A673 (cell line): ENCODE measurements around the gene NUBPL. TPM values are rescaled to one million over a fixed set of nuclear protein-coding genes. Genes with fewer than 3 reads are reported as not detected.

Experiments
- BruUV-seq: library from RNA; stranded (reverse); fragments of 400-500 nt; replicated peaks from 2 replicates; lab custom pipeline; 2021; lab: Mats Ljungman, UMichigan
- CTCF ChIA-PET: fragments of 300-600 bp; sonication (Branson Sonifier 250); formaldehyde crosslinking; loops from one replicate; lab custom pipeline; 2022; ENCODE audit warnings: antibody characterized with exemption; lab: Charles Lee
- POLR2A ChIA-PET: fragments of 300-600 bp; sonication (Branson Sonifier 250); formaldehyde crosslinking; loops from one replicate; lab custom pipeline; 2022; ENCODE audit warnings: antibody characterized with exemption; ENCODE audit not compliant: low non-redundant PET; lab: Charles Lee
- DNase-seq: peaks from one replicate; pipeline ENCODE4 v3.0.0-alpha.2; 2015; ENCODE audit warnings: low spot score
- H3K27ac ChIP-seq: fragments of 200-600 bp; sonication (generic); 2 replicates; pipeline ENCODE4 v1.5.1; 2016; ENCODE audit warnings: mixed run types, low read depth, mild to moderate bottlenecking, mixed read lengths, antibody characterized with exemption, low read length; ENCODE audit not compliant: poor library complexity, severe bottlenecking
- H3K27me3 ChIP-seq: fragments of 200-600 bp; sonication (generic); replicated peaks from 2 replicates; pipeline ENCODE4 v1.6.1; 2017; ENCODE audit warnings: mixed run types, low read depth, mild to moderate bottlenecking, mixed read lengths, antibody characterized with exemption, low read length; ENCODE audit not compliant: insufficient read depth, poor library complexity
- H3K36me3 ChIP-seq: fragments of 200-600 bp; sonication (generic); 2 replicates; pipeline ENCODE4 v1.6.1; 2016; ENCODE audit warnings: mixed run types, mild to moderate bottlenecking, mixed read lengths, antibody characterized with exemption, low read length; ENCODE audit not compliant: insufficient read depth, poor library complexity, severe bottlenecking
- H3K4me1 ChIP-seq: fragments of 200-600 bp; sonication (generic); 2 replicates; pipeline ENCODE4 v1.6.1; 2017; ENCODE audit warnings: mixed run types, mild to moderate bottlenecking, mixed read lengths, antibody characterized with exemption, low read length; ENCODE audit not compliant: insufficient read depth, poor library complexity, severe bottlenecking
- H3K4me3 ChIP-seq: fragments of 200-600 bp; sonication (generic); 2 replicates; pipeline ENCODE4 v1.5.1; 2016; ENCODE audit warnings: low read depth, mixed run types, mild to moderate bottlenecking, mixed read lengths, low read length; ENCODE audit not compliant: poor library complexity, severe bottlenecking
- H3K9me3 ChIP-seq: fragments of 200-600 bp; sonication (generic); 2 replicates; pipeline ENCODE4 v1.6.1; 2016; ENCODE audit warnings: mixed run types, low read depth, mild to moderate bottlenecking, mixed read lengths, antibody characterized with exemption, low read length; ENCODE audit not compliant: poor library complexity, severe bottlenecking
- CTCF ChIP-seq: fragments of 300-800, 200-600 bp; sonication (generic); conservative IDR thresholded peaks from 2 replicates; pipeline ENCODE4 v1.5.1; 2017; ENCODE audit warnings: low read depth, mild to moderate bottlenecking, antibody characterized with exemption, low read length, moderate library complexity, mixed read lengths
- EZH2 ChIP-seq: fragments of 200-600 bp; sonication (generic); IDR thresholded peaks from 2 replicates; pipeline ENCODE4 v1.6.1; 2017; ENCODE audit warnings: borderline replicate concordance, low read depth, mild to moderate bottlenecking, mixed read lengths, antibody characterized with exemption, low read length; ENCODE audit not compliant: poor library complexity, severe bottlenecking
- intact Hi-C: fragments of 100-400 bp; cut with micrococcal nuclease; formaldehyde crosslinking; loops from one replicate; pipeline ENCODE4 v1.10.0; 2022; ENCODE audit not compliant: unreplicated experiment
- total RNA-seq: library from RNA; stranded (reverse); gene quantifications from 2 replicates; pipeline ENCODE4 v1.2.3, GENCODE V29; 2021

The NUBPL gene
- total RNA-seq, 1 experiment from 2014 or later: 15.5 TPM

- no TSS peak for BruUV-seq
- no peaks in the 10 kb centered on the region for H3K9me3 ChIP-seq
- TF ChIP-seq CTCF (no peak), EZH2 (no peak)
- H3K36me3 ChIP-seq: no peaks in the 10 kb centered on the region
- no peaks in the 10 kb centered on the region for H3K27me3 ChIP-seq
- ChIA-PET CTCF (no interaction called here), POLR2A (no interaction called here)
- intact Hi-C loops: no loop called here
- H3K4me1 ChIP-seq: no peaks in the 10 kb centered on the region
- no peak for DNase-seq
- no peak overlapping the region for H3K4me3 ChIP-seq
- H3K27ac ChIP-seq: no peak overlapping the region
Observed at GRCh38 chr14:31768355-31768754, 207.2 kb downstream of the NUBPL start.

DNA sequence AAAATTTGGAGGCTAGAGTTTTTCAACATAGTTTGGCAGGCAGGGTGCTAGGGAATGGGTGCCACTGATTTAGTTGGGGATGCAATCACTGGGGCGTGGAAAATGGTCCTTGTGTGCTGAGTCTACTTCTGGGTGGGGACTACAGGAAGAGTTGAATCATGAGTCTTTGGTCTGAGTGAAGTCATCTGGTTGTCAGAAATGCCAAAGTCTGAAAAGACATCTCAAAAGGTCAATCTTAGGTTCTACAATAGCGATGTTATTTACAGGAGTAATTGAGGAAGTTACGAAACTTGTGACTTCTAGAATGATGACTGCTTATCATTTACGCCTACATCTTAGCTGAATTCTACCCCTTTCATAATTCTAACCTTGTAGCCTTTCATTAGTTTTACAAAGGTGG, 209.1 kb downstream of the NUBPL start:
- ChIA-PET CTCF (interaction anchor here (0.6 kb wide), 1 partner anchor 859 kb away, joined by 5 read pairs; no protein-coding TSS in a partner anchor), POLR2A (no interaction called here)
- intact Hi-C loops: no loop called here
- Histone ChIP-seq H3K27me3 (no peaks in the 10 kb centered on the region), H3K27ac (no peak overlapping the region), H3K4me3 (no peak overlapping the region), H3K4me1 (no peaks in the 10 kb centered on the region), H3K9me3 (no peaks in the 10 kb centered on the region), H3K36me3 (no peaks in the 10 kb centered on the region)
- BruUV-seq: no TSS peak
- no peak for DNase-seq
- TF ChIP-seq EZH2: no peak
- TF ChIP-seq CTCF: no peak

GRCh38 chr14:31774567-31774966, 213.4 kb downstream of the NUBPL start:
- no peak for DNase-seq
- no TSS peak for BruUV-seq
- intact Hi-C loops: no loop called here

More at GRCh38 chr14:31774567-31774966, 213.4 kb downstream of the NUBPL start:
- H3K27me3 ChIP-seq: no peaks in the 10 kb centered on the region
- POLR2A ChIA-PET: no interaction called here
- no peak overlapping the region for H3K4me3 ChIP-seq
- H3K9me3 ChIP-seq: no peaks in the 10 kb centered on the region
- H3K36me3 ChIP-seq: no peaks in the 10 kb centered on the region
- CTCF ChIA-PET: no interaction called here
- no peaks in the 10 kb centered on the region for H3K4me1 ChIP-seq
- TF ChIP-seq CTCF: no peak
- no peak for TF ChIP-seq EZH2
- H3K27ac ChIP-seq: no peak overlapping the region
